HG03175 (cell line): ENCODE measurements around the gene HRK.

Source experiments
- ATAC-seq: cut with Tn5 transposase; IDR thresholded peaks from one replicate; pipeline ENCODE4 v1.9.1; 2021; ENCODE audit warnings: mild to moderate bottlenecking, moderate library complexity; ENCODE audit not compliant: unreplicated experiment

Gene HRK

DNA sequence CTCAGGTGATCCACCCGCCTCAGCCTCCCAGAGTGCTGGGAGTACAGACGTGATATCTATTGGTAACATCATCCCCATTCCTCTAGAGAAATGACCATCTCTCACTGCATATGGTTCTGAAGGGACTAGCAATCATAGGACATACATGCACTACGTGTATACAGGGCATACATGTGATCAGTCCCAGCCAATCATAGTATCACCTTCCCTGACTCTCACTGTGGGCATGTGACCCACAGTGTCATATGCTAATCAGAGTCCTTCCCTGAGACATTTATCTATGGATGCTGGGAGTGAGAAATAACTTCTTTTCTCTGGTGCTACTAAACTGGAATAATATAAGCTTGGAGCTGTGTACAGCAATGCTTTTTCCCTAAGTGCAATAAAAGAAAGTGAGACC, 17.4 kb upstream of the HRK start:
- ATAC-seq: no peak

DNA sequence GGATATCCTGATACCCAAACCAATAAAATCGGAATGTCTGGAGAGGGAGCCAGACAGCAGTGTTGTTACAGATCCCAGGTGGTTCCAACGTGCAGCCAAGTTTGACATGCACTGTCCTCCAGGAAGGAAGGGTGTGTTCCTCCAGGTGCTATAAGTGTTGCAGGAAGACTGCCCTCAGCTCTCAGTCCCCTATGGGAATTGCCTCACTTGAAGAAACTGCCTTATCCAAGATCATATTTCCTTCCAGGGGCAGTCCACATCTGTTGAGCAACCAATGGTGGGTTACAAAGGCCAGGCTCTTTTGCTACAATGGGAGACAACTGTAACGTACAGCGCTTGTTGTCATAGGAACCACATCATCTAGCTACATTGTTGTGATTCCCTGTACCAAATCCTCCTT, 16.2 kb upstream of the HRK start:
- no peak for ATAC-seq

DNA sequence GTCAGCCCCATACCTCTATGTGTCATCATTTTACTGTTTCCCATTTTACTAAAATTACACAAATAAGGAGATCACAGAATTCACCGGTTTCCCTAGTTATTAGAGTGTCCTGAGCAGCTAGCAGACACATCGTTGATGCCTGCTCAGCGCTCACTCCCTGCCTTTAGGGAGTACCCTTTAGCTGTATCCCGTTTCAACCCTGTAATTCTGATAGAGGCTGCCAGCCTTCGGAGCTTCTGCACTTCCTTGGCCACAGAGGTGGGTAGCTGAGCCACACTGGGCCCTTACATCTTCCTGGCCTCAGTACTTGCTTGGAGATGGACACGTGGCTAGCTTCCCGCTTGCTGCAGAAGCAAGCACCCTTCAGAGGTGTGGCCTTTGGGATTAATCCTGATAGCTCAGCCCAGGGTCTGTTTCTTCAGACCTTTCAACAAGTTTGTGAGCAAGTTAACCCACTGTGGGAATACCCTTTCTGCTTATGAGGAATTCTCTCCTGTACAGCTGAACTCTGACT, 15.2 kb upstream of the HRK start:
- no peak for ATAC-seq

GRCh38 chr12:116894913-116895312, 13.7 kb upstream of the HRK start:
- no peak for ATAC-seq

DNA sequence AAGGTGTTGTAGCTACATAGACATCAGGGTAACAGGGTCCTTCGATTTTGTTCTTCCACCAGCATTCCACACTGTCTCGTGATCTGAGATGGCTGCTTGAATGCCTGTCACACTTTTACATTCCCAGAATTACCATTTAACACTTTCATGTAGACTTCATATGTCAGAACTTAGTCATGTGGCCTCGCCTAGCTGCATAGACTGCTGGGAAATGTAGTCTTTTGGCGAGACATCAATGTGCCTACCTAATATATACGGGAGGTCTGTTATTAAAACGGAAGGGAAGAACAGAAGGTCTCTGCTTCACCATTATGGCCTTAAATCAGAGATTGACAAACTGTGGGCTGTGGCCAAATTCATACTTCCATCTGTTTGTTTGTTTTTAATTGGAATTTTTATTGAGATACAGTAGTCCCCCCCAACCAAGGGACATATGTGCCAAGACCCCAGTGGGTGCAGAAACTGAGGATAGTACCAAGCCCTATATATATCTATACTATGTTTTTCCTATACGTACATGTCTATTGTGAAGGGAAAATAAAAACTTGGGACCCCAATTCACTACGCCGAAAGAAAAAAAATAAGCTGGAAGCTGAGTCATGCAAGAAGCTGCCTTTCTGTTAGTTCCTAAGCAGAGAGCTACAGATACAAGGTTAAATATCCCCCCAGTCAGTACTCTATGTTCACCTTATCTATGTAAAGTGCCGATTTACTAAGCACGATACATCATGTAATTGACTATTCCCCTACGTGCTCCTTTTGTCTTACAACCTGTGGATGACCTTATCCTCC, 11.3 kb upstream of the HRK start:
- ATAC-seq: no peak

DNA sequence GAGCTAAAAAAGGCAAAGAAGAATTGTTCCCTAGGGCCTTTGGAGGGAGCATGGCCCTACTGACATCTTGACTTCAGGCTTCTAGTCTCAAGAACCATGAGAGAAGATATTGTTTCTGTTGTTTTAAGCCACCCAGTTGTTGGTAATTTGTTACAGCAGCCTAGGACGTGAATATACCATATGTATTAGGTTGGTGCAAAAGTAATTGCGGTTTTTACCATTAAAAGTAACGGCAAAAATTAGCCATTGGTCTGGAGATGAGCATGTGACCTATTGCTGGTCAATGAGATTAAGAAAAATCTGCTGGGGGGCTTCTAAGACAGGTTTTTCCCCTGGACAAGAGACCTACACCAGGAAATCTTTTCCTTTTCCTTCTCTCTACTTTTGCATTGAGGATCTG, 9.8 kb upstream of the HRK start:
- no peak for ATAC-seq

DNA sequence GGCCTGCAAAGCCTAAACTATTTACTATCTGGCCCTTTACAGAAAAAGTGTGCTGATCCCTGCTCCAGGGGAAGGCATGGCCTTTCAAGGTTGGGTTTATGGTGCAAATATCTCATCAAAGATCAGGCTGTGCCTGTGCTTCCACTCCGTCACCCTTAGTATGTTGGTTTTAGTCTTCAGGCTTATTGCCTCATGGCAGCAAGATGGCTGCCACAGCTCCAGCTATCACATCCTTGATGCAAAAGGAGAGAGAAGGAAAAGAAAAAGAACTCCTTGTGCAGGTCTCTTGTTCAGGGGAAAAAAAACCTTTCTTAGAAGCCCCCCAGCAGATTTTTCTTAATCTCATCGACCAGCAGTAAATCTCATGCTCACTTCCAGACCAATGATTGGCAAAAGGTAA, 9.1 kb upstream of the HRK start:
- ATAC-seq: no peak

DNA sequence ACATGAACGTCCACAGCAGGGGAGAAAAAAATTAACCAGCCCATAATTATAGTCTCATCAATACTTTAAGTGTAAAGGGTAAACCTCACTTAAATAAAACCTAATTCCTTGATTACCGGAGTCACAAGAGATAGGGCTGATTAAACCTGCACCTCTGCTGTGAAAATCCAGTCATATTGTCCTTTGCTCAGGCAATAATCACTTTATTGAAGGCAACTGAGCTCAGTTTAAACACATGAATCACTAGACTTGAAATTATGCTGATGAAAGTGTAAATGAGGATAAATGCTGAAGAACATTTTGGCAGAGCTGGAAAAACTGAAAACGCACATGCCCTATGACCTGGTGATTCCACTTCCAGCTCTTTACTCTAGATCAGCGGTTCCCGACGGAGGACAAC, 6.7 kb upstream of the HRK start:
- no peak for ATAC-seq

- no peak for ATAC-seq
Measured at GRCh38 chr12:116887244-116887643, 6.0 kb upstream of the HRK start.

GRCh38 chr12:116885491-116885890, 4.2 kb upstream of the HRK start:
- no peak for ATAC-seq

- ATAC-seq: no peak
Measured at GRCh38 chr12:116884871-116885270, 3.6 kb upstream of the HRK start.

GRCh38 chr12:116882742-116883141, 1.5 kb upstream of the HRK start:
- no peak for ATAC-seq

- ATAC-seq: no peak
Measured at GRCh38 chr12:116881877-116882507, 751 bp upstream of the HRK start.

- peak; percentile 61 for ATAC-seq
Measured at GRCh38 chr12:116880817-116881324, 370 bp downstream of the HRK start.

DNA sequence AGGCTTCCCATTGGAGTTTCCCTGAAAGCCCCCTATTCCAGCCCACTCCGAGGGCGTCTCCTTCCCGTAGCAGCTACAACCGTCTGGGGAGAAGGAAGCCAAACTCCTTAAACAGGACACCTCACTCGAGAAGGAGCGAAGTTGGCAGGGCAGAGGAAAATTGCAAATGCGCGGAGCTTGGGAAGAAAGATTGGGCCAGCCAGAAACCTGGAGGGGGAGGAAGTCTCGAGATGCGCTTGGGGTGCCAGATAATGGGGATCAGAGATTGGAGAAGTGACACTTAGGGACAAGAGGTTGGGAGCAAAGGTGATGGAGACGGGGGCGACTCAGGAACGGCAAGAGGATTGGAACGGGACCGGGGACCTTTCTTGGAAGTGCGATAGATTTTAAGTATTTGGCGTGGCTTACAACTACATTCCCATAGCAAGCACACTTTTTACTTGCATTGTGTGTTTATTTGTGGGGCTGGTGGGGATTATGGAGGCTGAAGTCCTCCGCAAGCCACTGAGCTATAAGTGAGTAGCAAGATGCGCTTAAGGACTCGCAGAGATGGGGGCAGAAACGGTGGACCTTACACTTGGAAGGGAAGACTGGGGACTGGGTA, 926 bp downstream of the HRK start:
- no peak for ATAC-seq

- no peak for ATAC-seq
Measured at GRCh38 chr12:116879509-116880212, 1.6 kb downstream of the HRK start.

- ATAC-seq: no peak
Measured at GRCh38 chr12:116878567-116879508, 2.4 kb downstream of the HRK start.

- no peak for ATAC-seq
Measured at GRCh38 chr12:116876151-116876869, 4.9 kb downstream of the HRK start.

DNA sequence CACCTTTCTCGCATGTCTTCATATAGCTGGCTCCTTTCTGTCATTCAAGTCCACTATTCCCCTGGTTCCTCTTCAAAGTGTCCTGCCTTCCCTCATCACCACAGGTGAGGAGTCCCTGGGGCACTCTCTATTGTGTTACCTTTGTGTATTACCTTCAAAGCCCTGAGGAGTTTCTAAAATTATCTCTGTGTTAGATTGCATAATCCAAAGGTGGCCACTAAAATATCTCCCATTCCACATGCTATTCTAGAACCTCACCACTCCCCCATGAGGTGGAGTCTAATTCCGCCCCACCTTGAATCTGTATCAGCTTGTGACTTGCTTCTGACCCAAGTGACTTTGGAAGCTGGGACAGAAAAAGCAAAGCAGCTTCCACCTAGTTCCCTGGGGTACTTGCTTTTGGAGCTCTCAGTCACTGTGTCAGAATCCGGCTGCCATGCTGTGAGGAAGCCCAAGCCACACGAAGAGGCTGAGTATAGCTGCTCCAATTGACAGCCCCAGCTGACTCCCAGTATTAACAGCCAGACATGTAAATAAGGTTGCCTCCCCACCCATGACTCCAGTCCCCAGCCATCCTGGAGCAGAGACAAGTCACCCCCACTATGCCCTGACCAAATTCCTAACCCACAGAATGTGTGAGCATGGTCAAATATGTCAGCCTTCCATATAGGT, 6.8 kb downstream of the HRK start:
- no peak for ATAC-seq
